GM23248 (cell line): ENCODE results near the gene DRD1.

ENCODE experiments used
- EZH2 ChIP-seq: fragments of 200-600 bp; sonication (generic); IDR thresholded peaks from 2 replicates; pipeline ENCODE4 v1.6.1; 2018; ENCODE audit warnings: antibody characterized with exemption, mild to moderate bottlenecking; ENCODE audit not compliant: insufficient read depth, poor library complexity, severe bottlenecking
- EZH2phosphoT487 ChIP-seq: fragments of 200-600 bp; sonication (generic); IDR thresholded peaks from 2 replicates; pipeline ENCODE4 v1.6.1; 2018; ENCODE audit warnings: antibody characterized with exemption, moderate library complexity, mild to moderate bottlenecking, low read depth; ENCODE audit not compliant: insufficient read depth

- TF ChIP-seq EZH2 (no peak), EZH2phosphoT487 (no peak)
Observed at GRCh38 chr5:175491223-175491622, 47.2 kb upstream of the DRD1 start.
